K562 (cell line): Measurements from ENCODE around the gene GEMIN7. TPM values are rescaled to one million over a fixed set of nuclear protein-coding genes. Genes with fewer than 3 reads are reported as not detected.

ENCODE experiments used
- BMI1 ChIP-seq: fragments of 150-350 bp; IDR thresholded peaks from 2 replicates; pipeline ENCODE4 v1.6.1; 2014; ENCODE audit warnings: low read length
- HDAC2 ChIP-seq: fragments of 450-650 bp; IDR thresholded peaks from 2 replicates; pipeline ENCODE4 v1.6.1; 2016; ENCODE audit warnings: mild to moderate bottlenecking
- HMBOX1 ChIP-seq: sonication (generic); IDR thresholded peaks from 2 replicates; pipeline ENCODE4 v1.6.1; 2016
- NCOA1 ChIP-seq: fragments of 450-650 bp; IDR thresholded peaks from 2 replicates; pipeline ENCODE4 v1.6.1; 2016; ENCODE audit warnings: low read depth
- NFIC ChIP-seq: fragments of 450-650 bp; IDR thresholded peaks from 2 replicates; pipeline ENCODE4 v1.6.1; 2017; ENCODE audit warnings: mild to moderate bottlenecking, inconsistent platforms
- SPI1 ChIP-seq: IDR thresholded peaks from 2 replicates; pipeline ENCODE4 v1.6.1; 2011; ENCODE audit warnings: low read depth, low read length, control low read depth, borderline replicate concordance
- THRB ChIP-seq: fragments of 450-650 bp; formaldehyde crosslinking; conservative IDR thresholded peaks from 2 replicates; pipeline ENCODE4 v1.4.0; 2022; ENCODE audit warnings: mild to moderate bottlenecking, missing genetic modification characterization
- TSHZ1 ChIP-seq: fragments of 250-450 bp; sonication (Bioruptor Pico); IDR thresholded peaks from 2 replicates; pipeline ENCODE4 v1.4.0; 2020; ENCODE audit warnings: mild to moderate bottlenecking, moderate library complexity
- ZNF395 ChIP-seq: fragments of 200-800 bp; sonication (Bioruptor generic); IDR thresholded peaks from 2 replicates; pipeline ENCODE4 v1.6.1; 2017; ENCODE audit warnings: missing genetic modification characterization, missing compliant biosample characterization
- polyA plus RNA-seq, 8 experiments: library from polyadenylated mRNA; depleted of rRNA in 4 of 8; stranded (reverse) in 5 of 8; unstranded in 3 of 8; fragments of >200 nt; fragmentation: Nextera tagmentation in 2 of 8; fragmentation: Illumina TruSeq in 1 of 8; extraction: Ambion mirVana in 2 of 8; extraction: Trizol in 1 of 8; gene quantifications; 2 replicates each; pipeline versions ENCODE4 v1.2.1 to v1.2.3, GENCODE V29; 2011 to 2014; ENCODE audit warnings: inconsistent platforms in 1 of 8, missing spikeins in 1 of 8
- total RNA-seq, 7 experiments: library from RNA; depleted of rRNA in 6 of 7; stranded (reverse); fragments of >200 nt in 6 of 7; fragmentation: Illumina TruSeq in 2 of 7; extraction: Trizol in 2 of 7; gene quantifications; 2 replicates each; pipeline versions ENCODE4 v1.2.1 to v1.2.3, GENCODE V29; 2011 to 2021; ENCODE audit warnings: low replicate concordance in 1 of 7

The GEMIN7 gene
- total and polyA plus RNA-seq, 9 of the 15 experiments (the other 6 are each of a cell fraction or from before 2014, with no cell fraction given) = 23.1 to 124 (median 54.9) TPM

GRCh38 chr19:45091031-45091923, 12.2 kb downstream of the GEMIN7 start (continued):
- TF ChIP-seq ZNF395 (CRISPR knock-in tag) (peak; percentile 41; the same call in 1 of the 2 replicates), BMI1 (0 out of 2 replicates have a peak, but pooled peaks have one; percentile 51), TSHZ1 (CRISPR knock-in tag) (no peak), THRB (CRISPR knock-in tag) (no peak), NCOA1 (no peak), HDAC2 (no peak), HMBOX1 (0 out of 2 replicates have a peak, but pooled peaks have one; percentile 32), NFIC (peak; percentile 52), SPI1 (peak; percentile 84)
